Measurements from ENCODE around the gene PRKACG. TPM values are rescaled to one million over a fixed set of nuclear protein-coding genes. Genes with fewer than 3 reads are reported as not detected.

The PRKACG gene
- total RNA-seq (2014; rRNA removed; shearing (Covaris generic)) (not detected in 2 replicates), polyA plus RNA-seq (2016; fragmentation: Nextera tagmentation; extraction: Ambion mirVana) (not detected in 2 replicates)
- long read RNA-seq: 0 reads

GRCh38 chr9:69014013-69014412 lies at the start of gene PRKACG:
Gene PRKACG (minus strand): TSS chr9:69014113. CDS start chr9:69014092, 21 bp downstream.
- TF ChIP-seq CTCF (conservative IDR thresholded peaks at IDR 0.05; ENCODE audit: low read depth in 2 of 2): no peak; a peak in 1 of 4 replicates
- Histone ChIP-seq H3K27ac (ENCODE audit: low read depth) (no peak within 1 kb of the TSS), H3K4me1 (ENCODE audit: insufficient read depth) (peaks cover 10% of the 10 kb centered on the region), H3K4me3 (no peak within 1 kb of the TSS), H2AFZ (no peak within 1 kb of the TSS), H3F3A (replicated peaks; ENCODE audit: low read depth) (no peaks in the 10 kb centered on the region; the same call in 1 of the 2 replicates), H3K27me3 (ENCODE audit: insufficient read depth) (no peaks in the 10 kb centered on the region), H3K36me3 (ENCODE audit: insufficient read depth) (no peaks in the 10 kb centered on the region), H3K9me2 (ENCODE audit: insufficient read depth) (no peaks in the 10 kb centered on the region), H3K4me2 (no peak within 1 kb of the TSS), H4K20me1 (replicated peaks; ENCODE audit: insufficient read depth) (no peaks in the 10 kb centered on the region), H3K79me2 (replicated peaks; ENCODE audit: insufficient read depth) (no peaks in the 10 kb centered on the region)
- Mint-ChIP-seq H3K36me3 (ENCODE audit: low read depth) (0 out of 3 replicates have a peak, but pooled peaks cover 4% of the 10 kb centered on the region), H3K4me1 (peaks cover 27% of the 10 kb centered on the region), H3K27ac (no peak within 1 kb of the TSS), H3K9me3 (no peaks in the 10 kb centered on the region; the same call in 2 of the 3 replicates), H3K4me3 (no peak within 1 kb of the TSS), H3K27me3 (ENCODE audit: insufficient read depth, low read depth, poor library complexity) (peaks cover 3% of the 10 kb centered on the region)
- ATAC-seq (no peak), DNase-seq (ENCODE audit: low spot score) (no peak)

- Histone ChIP-seq H3K79me2 (replicated peaks; ENCODE audit: insufficient read depth) (peaks cover 12% of the 10 kb centered on the region; the same call in 1 of the 2 replicates), H3K27ac (ENCODE audit: low read depth) (no peak overlapping the region), H3K4me2 (no peak overlapping the region), H4K20me1 (replicated peaks; ENCODE audit: insufficient read depth) (no peaks in the 10 kb centered on the region), H3K27me3 (ENCODE audit: insufficient read depth) (no peaks in the 10 kb centered on the region), H2AFZ (no peak overlapping the region), H3K9me2 (ENCODE audit: insufficient read depth) (no peaks in the 10 kb centered on the region), H3K4me1 (ENCODE audit: insufficient read depth) (peaks cover 32% of the 10 kb centered on the region), H3K36me3 (ENCODE audit: insufficient read depth) (no peaks in the 10 kb centered on the region; the same call in 1 of the 2 replicates), H3K4me3 (no peak overlapping the region), H3F3A (replicated peaks; ENCODE audit: low read depth) (0 out of 2 replicates have a peak, but pooled peaks cover 5% of the 10 kb centered on the region)
- Mint-ChIP-seq H3K4me3 (no peak overlapping the region), H3K4me1 (peaks cover 32% of the 10 kb centered on the region), H3K9me3 (no peaks in the 10 kb centered on the region), H3K36me3 (ENCODE audit: low read depth) (peaks cover 65% of the 10 kb centered on the region), H3K27me3 (ENCODE audit: insufficient read depth, low read depth, poor library complexity) (peaks cover 4% of the 10 kb centered on the region), H3K27ac (no peak overlapping the region)
- ATAC-seq (no peak), DNase-seq (ENCODE audit: low spot score) (no peak)
- TF ChIP-seq JUNB (IDR thresholded peaks at IDR 0.05; ENCODE audit: unreplicated experiment): no peak
- TF ChIP-seq CTCF (conservative IDR thresholded peaks at IDR 0.05; ENCODE audit: low read depth in 2 of 2): no peak
- no peak for TF ChIP-seq ZNF114 (CRISPR knock-in tag; IDR thresholded peaks at IDR 0.05)
- no peak for TF ChIP-seq ZNF331 (CRISPR knock-in tag; IDR thresholded peaks at IDR 0.05; ENCODE audit: low read depth)
- TF ChIP-seq ETS1 (IDR thresholded peaks at IDR 0.05): no peak
- no peak for TF ChIP-seq POLR2AphosphoS5 (IDR thresholded peaks at IDR 0.05; ENCODE audit: low read depth)
- no peak for TF ChIP-seq EZH2phosphoT487 (IDR thresholded peaks at IDR 0.05; ENCODE audit: unreplicated experiment)
- TF ChIP-seq CREB1 (CRISPR knock-in tag; IDR thresholded peaks at IDR 0.05; ENCODE audit: low read depth): no peak
- no peak for TF ChIP-seq STAT1 (IDR thresholded peaks at IDR 0.05; ENCODE audit: unreplicated experiment)
- no peak for TF ChIP-seq NANOG (IDR thresholded peaks at IDR 0.05; ENCODE audit: borderline replicate concordance)
Observed at GRCh38 chr9:69062195-69062594, 48.3 kb upstream of the PRKACG start.
